GM10266 (cell line): Measurements from ENCODE around the gene PITRM1.

Source experiments
- DNase-seq: peaks from one replicate; pipeline ENCODE4 v3.0.0; 2012; ENCODE audit errors: extremely low spot score
- CTCF ChIP-seq: IDR thresholded peaks from 2 replicates; pipeline ENCODE4 v1.5.1; 2012; ENCODE audit warnings: mild to moderate bottlenecking, low read depth; ENCODE audit not compliant: control insufficient read depth, insufficient read depth; ENCODE audit errors: missing control alignments

Gene PITRM1

GRCh38 chr10:3166496-3167290 is 5.9 kb downstream of the PITRM1 start:
- no peak for TF ChIP-seq CTCF
- DNase-seq: no peak

DNA sequence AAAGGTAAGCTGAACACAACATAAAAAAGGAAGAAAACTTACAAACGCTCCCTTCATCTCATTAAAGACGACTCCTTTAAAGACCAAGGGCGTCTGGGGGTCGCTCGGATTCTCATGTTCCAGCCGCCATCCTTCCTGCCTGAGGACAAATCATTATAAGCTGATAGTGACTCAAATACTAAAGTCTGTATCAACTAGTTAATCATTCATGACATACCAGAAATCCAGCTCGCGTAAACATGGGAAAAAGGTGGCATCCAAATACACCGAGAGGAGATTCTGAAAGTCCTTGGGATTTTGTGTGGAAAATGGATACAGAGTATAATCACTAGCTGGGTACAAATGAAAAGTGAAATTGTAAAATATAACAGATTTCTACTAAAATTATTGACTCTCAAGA is 7.4 kb downstream of the PITRM1 start:
- no peak for TF ChIP-seq CTCF
- no peak for DNase-seq

GRCh38 chr10:3163879-3164278 is 8.7 kb downstream of the PITRM1 start:
- DNase-seq: no peak

GRCh38 chr10:3162533-3162932 is 10.0 kb downstream of the PITRM1 start:
- TF ChIP-seq CTCF: peak; percentile 9
- no peak for DNase-seq

More at GRCh38 chr10:3163879-3164278, 8.7 kb downstream of the PITRM1 start:
- TF ChIP-seq CTCF: no peak

GRCh38 chr10:3159152-3159551 is 13.4 kb downstream of the PITRM1 start:
- no peak for DNase-seq
- TF ChIP-seq CTCF: no peak

DNA sequence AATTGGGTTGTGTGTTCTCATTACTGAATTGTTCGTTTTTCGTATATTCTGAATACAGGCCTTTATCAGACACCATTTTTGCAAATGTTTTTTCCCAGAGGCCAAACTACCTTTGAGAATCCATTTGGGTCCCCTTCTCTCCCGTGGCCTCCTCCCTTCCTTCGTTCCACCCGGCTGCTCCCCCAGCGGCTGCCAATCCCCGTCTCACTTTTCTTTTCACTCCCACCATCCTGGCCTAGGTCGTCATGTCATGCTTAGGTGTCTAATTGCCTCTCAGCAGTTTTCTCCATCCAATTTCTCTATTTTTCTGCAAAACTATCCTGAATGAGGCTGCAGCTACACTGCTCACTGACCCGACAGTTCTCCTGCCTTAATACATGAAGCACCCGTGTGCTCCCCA is 17.9 kb downstream of the PITRM1 start:
- DNase-seq: no peak
- TF ChIP-seq CTCF: no peak

GRCh38 chr10:3152566-3152935 is 20.0 kb downstream of the PITRM1 start:
- no peak for TF ChIP-seq CTCF
- DNase-seq: no peak
